NCI-H82 treated with DMSO at 0.1 percent for 48 hours (cell line): ENCODE data around the gene GLRB.
"Not testable (repeated sequence)": the region's sequence is repeated elsewhere in the genome, so short reads cannot be mapped to it uniquely, and the experiment has no call there.

Experiments
- DNase-seq: peaks from one replicate; lab custom pipeline; 2025; ENCODE audit not compliant: unreplicated experiment; lab: John Stamatoyannopoulos, UW

The GLRB gene

DNA sequence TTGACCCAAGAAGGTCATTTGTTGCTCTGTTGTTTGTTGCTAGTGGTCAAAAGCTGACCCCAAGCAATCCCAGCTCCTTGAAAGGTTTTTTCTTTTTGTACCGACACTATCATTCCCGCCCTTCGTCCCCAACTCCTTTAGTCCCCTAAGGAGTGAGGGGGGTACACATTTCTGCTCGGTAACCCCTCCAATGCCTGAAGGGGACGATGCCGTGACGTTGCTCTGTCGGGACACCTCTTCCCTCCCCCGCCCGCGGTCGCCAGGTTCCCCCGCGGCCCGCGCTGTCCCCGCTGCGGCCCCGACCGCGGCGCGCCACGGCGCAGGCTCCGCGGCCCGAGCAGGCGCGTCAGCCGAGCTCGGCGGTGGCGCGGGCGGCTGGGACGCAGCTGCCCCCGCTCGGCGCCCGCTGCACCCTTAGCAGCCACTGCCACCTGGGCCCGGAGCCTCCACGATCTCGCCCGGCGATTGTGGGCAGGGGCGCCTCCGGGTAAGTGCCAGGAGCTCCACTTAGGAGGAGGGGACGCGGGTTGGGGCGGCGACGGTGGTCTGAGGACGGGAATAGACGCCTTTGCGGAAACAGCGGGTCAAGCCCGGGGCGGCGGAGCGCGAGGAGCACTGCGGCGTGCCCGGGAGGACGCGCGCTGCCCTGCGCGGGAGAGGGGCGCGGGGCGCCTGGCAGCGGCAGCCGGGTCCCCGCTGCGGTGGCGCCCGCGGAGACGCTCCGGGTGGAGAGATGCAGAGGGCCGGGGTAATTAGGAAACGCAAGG, at the start of gene GLRB:
Gene GLRB (plus strand): TSS at position 340 of the 767 bp plus-strand sequence. CDS start 1,875 bp downstream, outside the sequence.
- DNase-seq = no peak

DNA sequence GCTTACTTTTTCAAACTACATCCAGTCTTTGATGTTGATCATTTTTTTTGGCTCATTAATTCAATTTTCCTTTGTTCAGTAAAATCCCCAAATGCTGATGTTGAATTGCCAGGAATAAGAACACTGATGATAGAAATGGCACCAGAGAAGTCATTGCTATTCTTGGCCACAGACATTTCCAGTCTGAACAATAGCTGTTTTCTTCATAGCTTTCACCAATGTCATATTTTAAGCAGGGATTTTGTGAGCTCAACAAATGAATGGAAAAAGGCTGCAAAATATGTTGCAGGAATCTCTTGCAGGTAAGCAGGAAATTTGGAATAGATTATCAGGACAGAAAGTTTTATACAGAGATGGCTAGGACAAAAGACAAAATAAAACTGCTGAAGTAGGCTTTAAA, 40.5 kb upstream of the GLRB start:
- no peak for DNase-seq

DNA sequence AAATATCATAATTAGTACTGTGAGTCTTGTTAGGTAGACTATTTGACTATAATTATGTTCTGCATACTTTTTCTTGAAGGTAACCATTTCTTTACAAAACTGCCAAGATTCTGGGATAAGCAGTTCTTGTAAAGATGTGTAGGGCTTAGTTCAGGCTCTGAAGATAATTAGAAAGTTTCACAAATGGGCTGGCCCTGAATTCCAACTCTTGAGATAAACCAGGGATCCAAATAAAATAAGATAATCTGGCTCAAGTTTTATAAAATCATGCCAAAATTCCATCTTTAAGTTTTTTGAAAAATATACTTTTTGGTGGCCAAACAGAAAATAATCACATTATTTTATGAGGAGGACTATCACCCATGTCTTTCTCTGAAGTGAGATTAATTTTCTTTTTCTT, 35.5 kb upstream of the GLRB start:
- DNase-seq = no peak

DNA sequence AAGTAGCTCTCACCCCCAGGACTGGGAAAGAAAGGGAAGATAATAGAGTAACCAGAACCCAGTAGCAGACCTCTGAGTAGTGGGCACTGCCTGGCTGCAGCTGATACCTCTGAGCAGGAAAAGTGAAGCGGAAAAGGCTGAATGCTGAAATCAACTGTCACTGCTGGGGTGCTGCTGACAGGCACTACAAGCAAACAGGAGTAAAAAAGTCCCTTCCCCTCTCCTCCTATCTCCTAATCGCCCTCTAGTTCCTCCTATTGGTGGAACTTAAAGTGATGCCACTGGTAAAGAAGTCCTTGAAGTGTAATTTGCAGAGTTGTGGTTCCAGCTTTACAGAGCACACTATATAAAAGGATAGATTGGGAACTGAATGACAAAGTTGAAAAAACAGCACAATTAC, 32.8 kb upstream of the GLRB start:
- peak; percentile 22 for DNase-seq

DNA sequence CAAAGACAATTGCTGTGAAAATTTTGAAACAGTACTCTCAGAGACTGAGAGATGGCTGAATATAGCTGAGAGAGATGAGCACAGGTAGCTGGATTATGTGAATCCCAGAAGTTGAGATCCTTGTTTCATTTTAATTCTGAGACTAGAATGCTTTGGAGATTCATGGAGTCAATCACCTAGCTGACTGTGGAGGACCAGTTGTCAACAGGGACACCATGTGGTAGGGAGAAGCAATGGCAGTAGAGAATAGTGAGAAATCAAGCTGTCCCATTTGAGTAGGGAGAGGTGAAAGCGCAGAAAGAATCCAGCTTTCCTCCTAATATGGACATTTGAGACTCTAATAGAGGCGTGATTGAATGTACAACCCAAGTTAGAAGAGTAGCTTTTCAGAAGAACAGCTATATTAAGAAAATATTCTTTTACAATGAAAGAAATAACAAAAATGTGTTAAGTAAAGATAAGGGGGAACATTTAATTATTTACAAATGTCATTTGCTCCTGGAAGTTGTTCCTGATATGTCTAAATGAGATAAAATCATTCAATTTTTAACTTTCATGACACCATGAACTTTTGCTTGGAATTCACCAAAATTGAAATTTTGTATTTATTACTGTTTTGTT, 30.3 kb upstream of the GLRB start:
- DNase-seq = peak; percentile 32

DNA sequence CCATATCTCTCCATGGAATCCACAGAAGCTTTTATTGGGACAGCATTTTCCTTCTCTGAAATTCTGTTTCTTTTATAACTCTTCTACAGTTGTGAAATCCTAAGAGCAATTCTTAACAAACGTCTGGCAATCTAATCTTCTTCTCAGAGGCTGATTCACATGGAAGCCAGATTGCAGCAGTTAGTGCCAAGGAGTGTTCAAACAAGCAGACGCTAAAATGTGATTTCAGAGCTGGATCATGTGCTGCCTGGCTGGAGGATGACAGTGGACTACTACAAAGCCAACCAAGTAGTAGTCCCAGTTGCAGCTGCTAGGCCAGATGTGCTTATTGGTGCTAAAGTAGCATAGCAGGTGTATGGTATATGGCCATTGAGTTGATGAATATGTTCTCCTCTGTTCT, 27.7 kb upstream of the GLRB start:
- no peak for DNase-seq

DNA sequence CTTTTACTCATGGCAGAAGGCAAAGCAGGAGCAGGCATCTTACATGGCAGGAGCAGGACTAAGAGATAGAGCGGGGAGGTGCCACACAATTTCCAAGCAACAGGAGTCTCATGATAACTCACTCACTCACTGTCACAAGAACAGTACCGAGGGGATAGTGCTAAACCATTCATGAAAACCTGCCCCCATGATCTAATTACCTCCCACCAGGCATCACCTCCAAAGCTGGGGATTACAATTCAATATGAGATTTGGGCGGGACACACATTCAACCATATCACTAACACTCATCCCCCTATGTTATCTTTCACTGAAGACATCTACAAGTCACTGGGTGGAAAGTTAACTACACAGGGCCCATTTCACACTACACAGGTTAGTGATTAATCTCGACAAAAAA, 25.4 kb upstream of the GLRB start:
- peak; percentile 8 for DNase-seq

DNA sequence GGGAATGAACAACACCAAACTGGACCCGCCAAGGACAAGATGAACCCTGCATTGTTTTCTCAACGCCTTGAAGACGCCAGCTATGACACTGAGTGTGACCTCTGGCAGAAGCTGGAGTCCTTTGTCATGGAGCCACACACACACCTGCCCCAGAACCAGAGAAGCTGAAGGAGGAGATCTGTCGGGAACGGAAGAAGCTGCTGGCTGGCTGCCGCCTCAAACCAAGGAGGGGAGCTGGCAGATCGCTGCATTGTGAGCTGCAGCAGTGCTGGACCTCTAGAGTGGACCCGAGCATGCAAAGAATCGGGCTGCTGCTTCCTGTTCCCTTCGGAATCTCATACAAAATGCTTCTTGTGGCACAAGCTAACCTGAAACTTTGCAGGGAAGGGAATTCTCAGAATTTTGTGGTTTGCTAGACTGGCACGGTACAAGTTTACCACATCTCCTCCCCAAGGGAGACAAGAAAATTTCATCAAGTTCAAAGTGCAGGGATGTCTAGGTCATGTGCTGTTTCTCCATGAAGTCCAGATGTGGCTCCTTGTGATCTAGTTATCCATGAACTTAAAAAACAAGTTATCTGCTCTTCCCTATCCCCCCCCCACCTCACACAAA, 23.4 kb upstream of the GLRB start:
- no peak for DNase-seq

DNA sequence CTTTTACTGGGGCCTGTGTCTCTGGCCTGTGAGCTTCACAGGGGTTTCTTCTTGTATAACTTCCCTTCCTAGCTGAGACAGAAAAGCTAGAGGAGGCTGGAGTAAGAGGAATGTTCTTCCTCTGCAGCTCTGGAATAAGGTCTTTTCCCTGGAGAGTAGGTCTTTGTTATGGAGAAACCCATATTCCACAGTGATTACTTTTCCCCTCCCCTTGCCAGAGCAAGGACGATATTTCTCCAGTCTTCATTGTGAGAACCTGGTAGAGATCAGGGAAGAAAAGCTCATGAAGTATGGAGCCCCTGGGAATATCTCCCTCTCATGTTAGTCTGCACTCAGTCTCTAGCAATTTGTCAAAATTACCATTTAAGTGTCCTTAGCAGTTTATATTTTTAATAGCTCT, 18.7 kb upstream of the GLRB start:
- no peak for DNase-seq

DNA sequence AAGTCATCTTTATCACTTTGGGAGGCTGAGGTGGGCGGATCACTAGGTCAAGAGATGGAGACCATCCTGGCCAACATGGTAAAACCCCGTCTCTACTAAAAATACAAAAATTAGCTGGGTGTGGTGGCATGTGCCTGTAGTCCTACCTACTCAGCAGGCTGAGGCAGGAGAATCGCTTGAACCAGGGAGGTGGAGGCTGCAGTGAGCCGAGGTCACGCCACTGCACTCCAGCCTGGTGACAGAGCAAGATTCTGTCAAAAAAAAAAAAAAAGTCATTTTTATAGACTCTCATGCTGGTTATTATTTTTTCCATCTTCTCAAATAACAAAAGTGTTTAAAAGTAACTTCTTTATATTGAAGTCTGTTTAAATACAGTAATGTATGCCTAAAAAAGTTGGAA, 17.1 kb upstream of the GLRB start:
- not testable (repeated sequence) for DNase-seq

DNA sequence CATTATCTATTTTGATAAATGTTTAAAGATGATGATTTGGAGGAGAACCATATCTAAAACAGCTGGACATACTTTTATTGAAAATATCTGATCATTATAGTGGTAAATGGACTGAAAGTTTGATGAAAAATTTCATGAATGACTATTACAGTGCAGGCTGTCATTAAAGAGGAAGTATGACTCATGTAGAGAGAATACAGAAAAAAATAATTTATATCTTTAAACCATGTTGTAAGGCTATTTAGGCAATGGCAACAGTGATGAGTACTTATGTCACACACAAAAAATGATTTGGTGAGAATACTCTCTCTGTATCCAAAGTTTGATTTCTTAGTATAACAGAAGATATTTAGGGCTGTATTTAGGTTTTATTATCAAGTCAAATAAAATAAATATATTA, 3.9 kb upstream of the GLRB start:
- DNase-seq = no peak

DNA sequence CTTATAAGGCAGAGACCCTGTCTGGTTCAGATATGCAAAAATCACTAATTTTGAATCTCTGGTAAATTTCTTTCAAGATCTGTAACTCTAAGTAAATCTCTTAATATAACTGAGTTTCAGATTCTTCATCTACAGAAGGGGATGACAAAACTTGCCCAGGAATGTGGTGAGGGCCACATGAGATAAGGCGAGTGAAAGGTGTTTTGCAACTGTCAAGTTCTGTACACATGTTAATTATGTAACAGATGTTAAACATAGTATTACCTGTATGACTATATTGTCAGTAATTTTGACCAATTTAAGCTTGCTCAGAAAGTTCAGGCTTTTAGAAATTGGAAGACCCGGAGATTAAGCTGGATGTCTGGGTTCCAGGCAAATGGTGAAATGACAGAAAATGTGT, 549 bp upstream of the GLRB start:
- no peak for DNase-seq

DNA sequence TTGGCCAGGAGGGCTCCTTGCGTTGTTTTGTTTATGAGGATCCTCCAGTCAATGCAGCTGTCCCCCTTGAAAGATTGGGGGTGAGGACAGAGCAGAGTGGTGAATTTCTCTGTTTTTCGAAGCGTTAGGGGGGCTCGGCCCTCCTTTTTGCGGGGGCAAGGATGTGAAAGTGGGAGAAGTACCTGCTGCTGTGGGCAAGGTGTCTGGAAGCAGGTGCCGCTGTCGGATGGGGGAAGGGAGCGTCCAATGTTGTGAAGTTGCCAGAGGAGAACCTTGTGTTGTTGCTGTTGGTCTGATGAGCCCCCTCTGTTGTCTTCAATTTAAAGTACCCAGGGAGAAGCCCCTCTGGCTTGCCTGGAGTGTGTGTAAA, 613 bp downstream of the GLRB start:
- no peak for DNase-seq

DNA sequence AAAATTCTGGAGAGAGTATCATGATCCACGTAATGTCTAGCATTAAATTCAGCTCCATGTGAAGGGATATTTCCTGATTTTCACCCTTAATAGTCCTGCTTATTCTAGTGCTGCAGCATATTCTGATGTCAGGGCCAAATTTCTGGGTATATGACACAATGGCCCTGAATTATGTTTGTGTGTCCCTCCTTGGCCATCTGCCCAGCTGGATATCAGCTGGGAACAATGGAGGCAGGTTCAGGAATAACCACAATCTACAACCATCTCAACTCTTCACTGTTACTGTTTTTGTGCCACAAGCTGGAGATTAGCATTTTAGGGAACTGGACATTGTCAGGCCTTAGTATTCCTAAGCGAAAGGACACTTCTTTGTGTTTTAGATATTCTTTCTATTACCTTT, 3.5 kb downstream of the GLRB start:
- DNase-seq = no peak

DNA sequence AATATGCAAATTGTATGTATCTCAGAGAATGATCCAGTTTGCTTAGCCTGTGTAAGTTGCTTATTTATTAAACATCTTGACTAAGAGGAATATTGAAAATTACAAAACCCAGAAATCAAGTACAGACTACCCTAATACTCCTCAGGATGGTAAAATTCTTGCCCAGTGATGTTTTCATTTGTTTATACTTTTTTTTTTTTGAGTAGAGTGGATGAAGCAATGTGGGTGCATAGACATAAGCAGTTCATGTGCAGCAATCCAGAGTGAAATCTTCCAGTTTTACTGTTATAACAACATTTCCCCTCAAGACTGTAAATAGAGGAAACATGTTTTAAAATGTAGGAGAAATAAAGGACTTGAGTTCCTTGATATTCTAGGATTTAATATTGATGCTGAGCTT, 4.7 kb downstream of the GLRB start:
- no peak for DNase-seq

DNA sequence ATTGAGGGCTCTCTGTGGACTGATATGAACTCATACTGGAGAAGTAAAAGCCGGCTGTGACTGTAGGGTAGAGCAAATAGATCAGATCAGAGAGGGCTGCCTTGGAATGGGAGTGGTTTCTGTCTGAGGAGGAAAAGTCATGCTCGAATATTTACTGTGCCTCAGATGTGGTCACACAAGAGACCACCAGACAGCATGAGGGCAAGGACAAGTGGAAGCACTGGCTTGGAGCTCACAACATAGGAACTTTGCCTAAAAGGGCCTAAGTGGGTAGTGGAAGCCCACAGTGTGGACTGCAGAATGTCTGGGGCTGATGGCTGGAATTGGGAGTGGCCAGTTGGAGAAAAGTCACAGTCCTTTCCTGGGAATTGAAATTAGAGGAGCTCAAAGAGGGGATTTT, 19.8 kb downstream of the GLRB start:
- DNase-seq = no peak

DNA sequence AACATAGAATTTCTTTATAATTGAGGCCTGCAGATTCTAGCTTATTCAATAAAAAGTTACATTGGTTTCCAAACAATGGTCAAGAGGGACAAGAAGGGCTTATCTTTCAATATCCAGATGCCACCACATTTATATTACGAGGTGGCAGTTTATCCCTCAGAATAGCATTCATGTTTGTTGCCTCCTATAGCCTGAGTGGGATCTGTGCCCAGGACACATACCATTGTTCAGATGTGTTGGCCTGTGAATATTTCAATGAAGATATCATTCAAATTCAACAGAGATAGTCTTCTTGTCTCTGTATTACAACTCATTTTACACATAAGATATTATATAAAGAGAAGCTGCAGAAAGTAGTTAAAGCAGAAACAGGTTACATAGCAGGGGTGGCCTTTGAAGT, 20.5 kb downstream of the GLRB start:
- DNase-seq = no peak

DNA sequence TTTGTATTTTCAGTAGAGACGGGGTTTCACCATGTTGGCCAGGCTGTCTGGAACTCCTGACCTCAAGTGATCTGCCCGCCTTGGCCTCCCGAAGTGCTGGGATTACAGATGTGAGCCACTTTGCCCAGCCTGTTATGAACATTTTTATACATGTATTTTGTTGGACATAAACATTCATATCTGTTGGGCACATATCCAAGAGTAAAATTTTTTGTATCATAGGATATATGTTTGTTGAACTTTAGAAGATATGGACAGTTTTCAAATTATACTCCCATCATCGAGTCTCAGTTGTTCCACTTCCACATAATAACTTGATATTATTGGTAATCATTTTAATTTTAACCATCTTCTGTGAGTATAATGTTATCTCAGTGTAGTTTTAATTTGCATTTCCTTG, 23.6 kb downstream of the GLRB start:
- DNase-seq = no peak

DNA sequence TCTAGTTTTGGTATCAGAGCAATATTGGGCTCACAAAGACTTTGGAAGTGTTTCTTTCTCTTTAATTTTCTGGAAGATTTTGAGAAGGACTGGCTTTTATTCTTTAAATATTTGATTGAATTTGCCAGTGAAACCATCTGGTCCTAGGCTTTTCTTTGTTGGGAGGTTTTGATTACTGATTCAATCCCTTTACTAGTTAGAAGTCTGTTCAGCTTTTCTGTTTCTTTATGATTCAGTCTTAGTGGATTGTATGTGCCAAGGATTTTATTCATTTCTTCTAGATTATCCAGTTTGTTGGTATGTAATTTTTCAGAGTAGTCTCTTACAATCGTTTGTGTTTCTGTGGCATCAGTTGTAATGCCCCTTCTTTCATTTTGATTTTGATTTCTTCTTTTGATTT, 28.6 kb downstream of the GLRB start:
- no peak for DNase-seq

DNA sequence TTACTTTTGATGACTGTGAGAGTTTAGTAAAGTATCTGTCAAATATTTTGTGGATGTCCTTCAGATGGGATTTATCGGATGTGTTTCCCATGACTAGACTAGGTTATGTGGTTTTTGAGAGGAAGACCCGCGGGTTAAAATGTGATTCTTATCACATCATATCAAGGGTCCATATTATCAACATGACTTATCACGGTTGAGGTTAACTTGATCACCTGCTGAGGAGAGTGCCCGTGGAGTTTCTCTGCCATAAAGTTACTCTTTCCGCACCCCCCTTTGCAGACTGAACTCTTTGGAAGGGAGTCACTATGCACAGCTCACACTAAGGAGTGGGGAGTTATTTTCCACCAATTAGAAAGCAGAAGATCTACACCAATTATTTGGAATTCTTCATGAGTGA, 38.7 kb downstream of the GLRB start:
- DNase-seq = no peak

DNA sequence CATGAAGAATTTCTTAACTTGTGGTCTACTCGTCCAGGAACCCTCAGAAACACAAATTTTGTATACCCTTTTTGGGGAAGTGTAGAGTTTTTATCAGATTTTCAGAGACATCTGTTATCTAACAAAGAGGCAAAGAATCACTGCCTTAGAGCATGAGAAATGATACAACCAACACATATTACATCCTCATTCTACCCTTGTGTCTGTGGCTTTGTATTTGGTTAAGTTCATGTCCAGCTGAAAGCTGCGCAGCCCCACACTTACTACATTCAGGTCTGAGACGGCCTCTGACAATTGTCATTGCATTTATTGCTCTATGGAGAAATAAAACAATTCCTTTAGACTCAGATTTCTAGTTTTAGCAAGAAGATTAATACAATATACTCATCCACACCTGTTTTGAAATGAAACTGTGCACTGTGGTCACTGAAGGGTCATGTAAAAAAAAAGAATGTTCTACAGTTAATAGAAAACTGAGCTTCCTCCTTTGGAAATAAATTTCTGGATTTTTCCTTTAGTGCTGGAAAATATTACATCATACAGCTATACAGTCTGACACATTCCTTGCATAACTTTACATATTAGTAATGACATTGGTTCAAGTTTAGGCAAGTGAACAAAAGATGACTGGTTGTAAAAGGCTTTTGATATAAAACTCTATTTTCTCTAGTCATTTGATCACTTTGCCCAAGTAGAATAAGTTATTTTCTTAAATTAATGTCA, 39.8 kb downstream of the GLRB start:
- no peak for DNase-seq

DNA sequence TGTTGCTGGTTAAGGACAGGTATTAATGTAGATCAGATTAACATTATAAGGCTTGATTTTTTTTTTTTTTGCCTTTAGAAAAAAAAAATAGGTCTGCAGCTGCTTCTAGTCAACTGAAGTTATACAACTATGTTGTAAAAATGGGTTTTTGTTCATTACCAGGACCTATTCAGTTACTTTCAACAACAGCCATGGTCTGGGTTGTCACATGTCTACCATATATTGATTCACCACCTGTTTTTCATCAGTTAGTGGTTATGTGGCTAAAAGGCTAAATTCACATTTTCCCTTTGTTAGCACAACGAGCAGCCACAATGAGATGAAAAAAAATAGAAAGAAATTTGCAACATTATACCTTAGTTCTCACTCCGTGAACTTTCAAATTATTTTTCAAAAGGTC, 45.5 kb downstream of the GLRB start:
- DNase-seq = no peak
